ENCODE data around the gene FANCE.
A peak's percentile ranks its signal among the peaks of the same experiment; 100 is the strongest.

The FANCE gene

DNA sequence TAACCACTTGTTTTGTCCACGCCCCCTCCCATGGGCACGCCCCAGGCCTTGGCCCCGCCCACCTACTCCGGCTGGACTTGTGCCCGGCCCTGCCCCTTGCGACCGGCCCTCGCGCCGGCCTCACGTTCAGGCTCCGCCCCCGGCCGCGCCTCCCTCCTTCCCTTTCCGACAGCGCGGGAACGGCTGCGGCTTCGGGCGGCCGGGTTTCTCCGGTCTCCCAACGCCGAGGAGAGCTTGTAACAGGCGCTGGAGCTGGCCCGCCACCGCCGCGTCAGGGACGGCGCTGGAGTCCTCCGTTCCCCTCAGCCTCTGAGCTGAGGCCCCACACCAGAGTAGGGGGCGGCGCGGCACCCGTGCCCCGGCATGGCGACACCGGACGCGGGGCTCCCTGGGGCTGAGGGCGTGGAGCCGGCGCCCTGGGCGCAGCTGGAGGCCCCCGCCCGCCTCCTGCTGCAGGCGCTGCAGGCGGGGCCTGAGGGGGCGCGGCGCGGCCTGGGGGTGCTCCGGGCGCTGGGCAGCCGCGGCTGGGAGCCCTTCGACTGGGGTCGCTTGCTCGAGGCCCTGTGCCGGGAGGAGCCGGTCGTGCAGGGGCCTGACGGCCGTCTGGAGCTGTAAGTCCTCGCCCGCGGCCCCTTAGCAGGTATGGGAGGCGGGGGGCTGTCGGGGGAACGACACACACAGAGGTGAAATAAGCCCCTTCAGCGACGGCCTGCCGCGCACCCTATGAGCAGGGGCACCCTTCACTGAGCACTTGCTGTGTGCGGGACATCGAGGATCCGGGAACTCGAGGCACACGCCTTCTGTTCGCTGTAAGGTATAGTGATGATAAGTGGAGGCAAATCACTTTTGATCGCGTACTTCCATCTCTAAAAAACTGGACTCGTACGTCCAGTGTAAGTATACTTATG lies at the start of gene FANCE:
FANCE (plus strand) TSS at position 156 of the 908 bp plus-strand sequence; CDS start at position 364, 208 bp downstream.
- peak; percentile 90 for DNase-seq (ENCODE audit: low read depth)

- DNase-seq (ENCODE audit: low read depth): no peak
These were observed 49.3 kb upstream of the FANCE start for GRCh38 chr6:35402856-35403191.

GRCh38 chr6:35403544-35404442 lies 48.3 kb upstream of the FANCE start:
- no peak for DNase-seq (ENCODE audit: low read depth)

- no peak for DNase-seq (ENCODE audit: low read depth)
These were observed 45.2 kb upstream of the FANCE start for GRCh38 chr6:35406711-35407485.

- DNase-seq (ENCODE audit: low read depth): no peak
These were observed 42.9 kb upstream of the FANCE start for GRCh38 chr6:35409245-35409644.

DNA sequence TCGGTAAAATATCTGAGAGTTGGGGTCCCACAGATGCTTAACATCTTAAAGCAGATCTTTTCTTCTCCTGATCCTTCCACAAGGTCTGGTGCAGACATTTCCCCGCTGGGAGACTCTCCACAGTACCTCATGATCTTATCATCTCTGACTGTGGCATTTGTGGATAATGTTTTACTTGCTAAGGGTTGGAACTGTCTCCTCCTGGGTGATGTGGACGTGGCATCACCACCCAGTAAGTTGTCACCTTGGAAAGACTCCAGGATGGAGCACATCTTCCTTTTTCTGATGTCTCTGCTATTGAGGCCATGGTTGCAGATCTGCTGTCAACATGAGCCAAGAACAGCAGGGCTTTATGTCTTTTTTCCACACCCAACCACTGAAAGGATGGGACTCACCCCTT lies 42.0 kb upstream of the FANCE start:
- DNase-seq (ENCODE audit: low read depth): no peak

DNA sequence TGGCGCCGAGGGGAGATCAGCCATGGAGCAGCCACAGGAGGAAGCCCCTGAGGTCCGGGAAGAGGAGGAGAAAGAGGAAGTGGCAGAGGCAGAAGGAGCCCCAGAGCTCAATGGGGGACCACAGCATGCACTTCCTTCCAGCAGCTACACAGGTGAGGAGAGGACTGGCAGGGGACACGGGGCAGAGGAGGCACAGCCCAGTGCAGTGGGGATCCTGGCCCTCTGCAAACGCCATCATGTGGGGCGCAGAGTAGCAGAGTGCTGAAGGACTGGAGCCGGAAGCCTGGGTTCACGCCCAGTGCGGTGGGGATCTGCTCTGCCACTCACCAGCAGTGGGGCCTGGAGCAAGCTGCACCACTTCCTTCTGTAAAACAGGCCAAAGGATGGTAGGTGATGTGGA lies 41.1 kb upstream of the FANCE start:
- DNase-seq (ENCODE audit: low read depth): no peak

DNA sequence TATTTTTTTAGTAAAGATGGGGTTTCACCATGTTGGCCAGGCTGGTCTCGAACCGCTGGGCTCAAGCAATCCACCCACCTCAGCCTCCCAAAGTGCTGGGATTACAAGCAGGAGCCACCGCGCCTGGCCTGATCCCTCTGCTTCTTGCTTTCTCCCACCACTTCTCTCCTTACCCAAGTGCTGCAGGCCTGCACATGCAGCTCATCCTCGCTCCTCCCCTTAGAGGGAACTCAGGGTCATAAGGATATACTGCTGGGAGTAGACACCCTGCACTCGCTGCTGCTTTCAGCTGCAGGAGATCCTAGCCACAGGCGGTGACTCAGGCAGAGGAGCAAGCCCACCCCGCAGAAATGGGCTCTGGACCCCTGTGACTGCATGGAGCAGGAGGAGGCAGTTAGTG lies 40.0 kb upstream of the FANCE start:
- DNase-seq (ENCODE audit: low read depth): no peak

DNA sequence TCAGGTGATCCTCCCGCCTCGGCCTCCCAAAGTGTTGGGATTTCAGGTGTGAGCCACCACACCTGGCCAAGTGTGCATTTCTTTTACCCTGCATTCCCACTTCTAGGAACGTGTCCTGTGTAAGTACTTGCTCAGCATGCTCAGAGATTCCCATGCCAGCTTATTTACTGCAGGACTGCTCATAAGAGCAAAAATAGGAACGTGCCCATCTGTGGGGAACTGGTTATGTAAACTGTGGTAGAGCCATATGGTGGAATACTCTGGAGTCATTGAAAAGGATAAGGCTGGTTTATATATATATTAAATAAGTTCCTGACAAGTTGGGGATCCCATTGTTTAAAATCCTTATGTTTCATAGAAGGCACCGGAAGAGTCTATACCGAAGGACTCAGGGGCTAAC lies 38.2 kb upstream of the FANCE start:
- DNase-seq (ENCODE audit: low read depth): no peak

GRCh38 chr6:35415065-35415891 lies 36.9 kb upstream of the FANCE start:
- DNase-seq (ENCODE audit: low read depth): no peak

- no peak for DNase-seq (ENCODE audit: low read depth)
These were observed 34.0 kb upstream of the FANCE start for GRCh38 chr6:35417979-35418661.

DNA sequence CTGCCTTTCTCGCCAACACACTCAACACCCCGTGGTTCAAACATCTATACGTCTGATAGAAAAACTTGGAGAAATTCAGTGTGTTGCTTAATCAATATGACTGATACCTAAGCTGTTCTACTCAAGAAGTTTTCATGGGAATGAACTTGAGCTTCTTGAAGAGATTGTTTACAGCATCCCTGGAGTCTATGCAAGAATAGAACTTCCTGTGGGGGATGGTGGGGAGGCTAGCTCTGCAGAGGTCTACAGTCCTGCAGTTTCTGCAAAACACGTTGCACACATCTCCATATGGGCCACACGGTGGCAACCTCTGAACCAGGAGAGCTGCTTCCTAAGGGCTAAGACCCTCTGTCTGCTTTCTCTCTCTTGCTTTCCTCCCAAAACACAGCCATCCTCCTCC lies 32.7 kb upstream of the FANCE start:
- DNase-seq (ENCODE audit: low read depth): no peak

DNA sequence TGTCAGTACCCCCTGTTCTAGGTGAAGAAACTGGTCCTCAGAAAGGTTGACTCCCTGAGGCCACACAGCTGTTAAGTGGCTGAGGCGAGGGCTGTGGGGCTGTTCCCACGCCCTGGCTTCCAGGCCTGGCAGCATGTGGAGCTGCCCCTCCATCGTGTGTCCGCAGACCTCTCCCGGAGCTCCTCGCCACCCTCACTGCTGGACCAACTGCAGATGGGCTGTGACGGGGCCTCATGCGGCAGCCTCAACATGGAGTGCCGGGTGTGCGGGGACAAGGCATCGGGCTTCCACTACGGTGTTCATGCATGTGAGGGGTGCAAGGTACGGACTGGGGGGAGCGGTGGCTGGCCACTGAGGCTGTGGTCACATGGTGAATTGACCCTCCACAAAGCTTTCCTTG lies 32.2 kb upstream of the FANCE start:
- no peak for DNase-seq (ENCODE audit: low read depth)

DNA sequence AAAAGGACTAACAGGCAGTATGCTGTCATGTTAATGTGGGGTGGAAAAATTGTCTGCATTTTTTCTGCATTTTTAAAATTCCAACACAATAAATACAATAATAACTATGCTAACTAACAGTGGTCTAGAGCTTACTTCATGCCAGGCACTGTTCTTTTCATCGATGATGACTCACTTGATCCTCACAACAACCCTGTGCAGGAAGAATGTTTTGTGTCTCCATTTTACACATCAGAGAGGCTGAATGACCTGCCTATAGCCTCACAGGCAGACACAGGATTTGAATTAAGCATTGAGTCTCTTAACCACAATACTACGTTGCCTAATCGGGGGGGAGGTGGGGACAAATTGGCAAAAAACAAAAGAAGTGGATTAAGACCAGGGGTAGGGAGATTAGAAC lies 26.9 kb upstream of the FANCE start:
- no peak for DNase-seq (ENCODE audit: low read depth)

DNA sequence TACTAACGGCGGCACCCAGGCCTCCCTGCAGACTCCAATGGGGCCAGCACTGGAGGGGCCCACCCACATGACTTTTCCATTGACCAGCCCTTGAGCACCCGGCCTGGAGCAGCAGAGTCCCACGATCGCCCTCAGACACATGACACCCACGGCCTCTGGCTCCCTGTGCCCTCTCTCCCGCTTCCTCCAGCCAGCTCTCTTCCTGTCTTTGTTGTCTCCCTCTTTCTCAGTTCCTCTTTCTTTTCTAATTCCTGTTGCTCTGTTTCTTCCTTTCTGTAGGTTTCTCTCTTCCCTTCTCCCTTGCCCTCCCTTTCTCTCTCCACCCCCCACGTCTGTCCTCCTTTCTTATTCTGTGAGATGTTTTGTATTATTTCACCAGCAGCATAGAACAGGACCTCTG lies 26.1 kb upstream of the FANCE start:
- DNase-seq (ENCODE audit: low read depth): no peak

DNA sequence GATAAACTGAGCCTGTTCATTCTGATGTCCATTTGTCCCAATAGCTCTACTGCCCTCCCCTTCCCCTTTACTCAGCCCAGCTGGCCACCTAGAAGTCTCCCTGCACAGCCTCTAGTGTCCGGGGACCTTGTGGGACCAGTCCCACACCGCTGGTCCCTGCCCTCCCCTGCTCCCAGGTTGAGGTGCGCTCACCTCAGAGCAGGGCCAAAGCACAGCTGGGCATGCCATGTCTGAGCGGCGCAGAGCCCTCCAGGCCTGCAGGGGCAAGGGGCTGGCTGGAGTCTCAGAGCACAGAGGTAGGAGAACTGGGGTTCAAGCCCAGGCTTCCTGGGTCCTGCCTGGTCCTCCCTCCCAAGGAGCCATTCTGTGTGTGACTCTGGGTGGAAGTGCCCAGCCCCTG lies 24.7 kb upstream of the FANCE start:
- no peak for DNase-seq (ENCODE audit: low read depth)

- DNase-seq (ENCODE audit: low read depth): no peak
These were observed 24.3 kb upstream of the FANCE start for GRCh38 chr6:35427851-35428321.

- no peak for DNase-seq (ENCODE audit: low read depth)
These were observed 23.6 kb upstream of the FANCE start for GRCh38 chr6:35428421-35429149.

GRCh38 chr6:35429463-35429862 lies 22.7 kb upstream of the FANCE start:
- DNase-seq (ENCODE audit: low read depth): no peak

DNA sequence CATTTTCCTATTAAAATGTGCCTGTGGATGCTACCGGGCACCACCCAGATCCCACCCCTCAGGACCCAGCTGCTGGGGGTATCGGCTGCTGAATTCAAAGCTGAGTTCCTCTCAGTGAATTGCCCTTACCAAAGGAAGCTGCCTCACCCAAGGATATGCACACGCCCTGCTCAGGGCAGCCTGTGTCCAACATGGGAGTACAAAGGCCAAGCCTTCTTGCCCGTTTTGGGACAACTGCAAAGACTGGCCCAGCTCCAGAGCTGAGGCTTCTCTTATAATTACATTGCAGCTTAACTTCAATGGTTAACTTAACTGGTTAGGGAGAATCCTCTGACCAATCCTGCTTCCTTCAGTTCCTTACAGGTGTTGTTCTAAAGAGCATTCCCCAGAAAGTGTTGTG lies 19.8 kb upstream of the FANCE start:
- no peak for DNase-seq (ENCODE audit: low read depth)
